ENCODE measurements around the gene CPED1.

The CPED1 gene

GRCh38 chr7:121041516-121042148 lies 53.1 kb downstream of the CPED1 start:
- no peak overlapping the region for H3K27ac ChIP-seq (ENCODE audit: low read depth, low read length, poor library complexity, severe bottlenecking)
- H3K79me2 ChIP-seq (ENCODE audit: insufficient read depth, low read length): no peaks in the 10 kb centered on the region
- no peak overlapping the region for H3K4me2 ChIP-seq (ENCODE audit: low read length)
- H3K9me2 ChIP-seq (ENCODE audit: low read depth, low read length): no peaks in the 10 kb centered on the region
- no peak overlapping the region for H2AFZ ChIP-seq (ENCODE audit: low read length)
- H3K27me3 ChIP-seq (ENCODE audit: insufficient read depth, low read length): no peaks in the 10 kb centered on the region
- H3K4me3 ChIP-seq (ENCODE audit: low read depth, low read length, poor library complexity, severe bottlenecking): no peak overlapping the region
- H3K36me3 ChIP-seq (ENCODE audit: insufficient read depth, low read length): no peaks in the 10 kb centered on the region
- no peaks in the 10 kb centered on the region for H4K20me1 ChIP-seq (ENCODE audit: insufficient read depth, low read length)
- TF ChIP-seq CTCF (IDR thresholded peaks at IDR 0.05; ENCODE audit: low read length) (no peak), EZH2 (IDR thresholded peaks at IDR 0.05; ENCODE audit: borderline replicate concordance, low read length) (no peak)
- no peak overlapping the region for H3K9ac ChIP-seq (ENCODE audit: low read length)
- H3K9me3 ChIP-seq (ENCODE audit: low read length): no peaks in the 10 kb centered on the region
- no peaks in the 10 kb centered on the region for H3K4me1 ChIP-seq (ENCODE audit: insufficient read depth, low read length, severe bottlenecking)
- no peaks in the 10 kb centered on the region for H3F3A ChIP-seq (ENCODE audit: insufficient read depth, low read length)

GRCh38 chr7:121042195-121042594 lies 53.7 kb downstream of the CPED1 start:
- no peaks in the 10 kb centered on the region for H3K79me2 ChIP-seq (ENCODE audit: insufficient read depth, low read length)
- H2AFZ ChIP-seq (ENCODE audit: low read length): no peak overlapping the region
- TF ChIP-seq CTCF (IDR thresholded peaks at IDR 0.05; ENCODE audit: low read length) (no peak), EZH2 (IDR thresholded peaks at IDR 0.05; ENCODE audit: borderline replicate concordance, low read length) (no peak)
- H3K36me3 ChIP-seq (ENCODE audit: insufficient read depth, low read length): no peaks in the 10 kb centered on the region
- H3K4me3 ChIP-seq (ENCODE audit: low read depth, low read length, poor library complexity, severe bottlenecking): no peak overlapping the region
- H3K9ac ChIP-seq (ENCODE audit: low read length): no peak overlapping the region
- no peak overlapping the region for H3K27ac ChIP-seq (ENCODE audit: low read depth, low read length, poor library complexity, severe bottlenecking)
- no peaks in the 10 kb centered on the region for H3K9me3 ChIP-seq (ENCODE audit: low read length)
- no peaks in the 10 kb centered on the region for H3K27me3 ChIP-seq (ENCODE audit: insufficient read depth, low read length)
- no peaks in the 10 kb centered on the region for H4K20me1 ChIP-seq (ENCODE audit: insufficient read depth, low read length)
- no peaks in the 10 kb centered on the region for H3F3A ChIP-seq (ENCODE audit: insufficient read depth, low read length)
- no peak overlapping the region for H3K4me2 ChIP-seq (ENCODE audit: low read length)
- no peaks in the 10 kb centered on the region for H3K9me2 ChIP-seq (ENCODE audit: low read depth, low read length)
- H3K4me1 ChIP-seq (ENCODE audit: insufficient read depth, low read length, severe bottlenecking): no peaks in the 10 kb centered on the region

DNA sequence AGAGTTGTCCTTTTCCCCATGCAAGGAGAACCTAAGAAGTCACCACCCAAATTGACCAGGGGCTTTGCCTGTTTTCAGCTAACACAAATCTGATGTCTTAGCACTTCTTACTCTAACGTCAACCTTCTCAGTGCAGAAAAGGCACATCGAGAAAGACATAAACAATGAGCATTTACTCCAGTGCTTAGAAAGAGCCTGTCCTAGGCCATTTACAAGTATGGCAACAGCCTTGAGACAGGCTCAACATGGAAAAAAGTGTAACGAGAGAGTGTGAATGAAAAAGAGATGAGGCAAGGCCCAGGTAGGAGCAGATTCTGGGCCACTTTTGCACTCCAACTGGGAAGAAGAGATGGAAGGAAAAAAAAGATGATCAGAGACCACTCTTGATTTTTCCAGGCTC lies 54.4 kb downstream of the CPED1 start:
- Histone ChIP-seq H3K9me2 (ENCODE audit: low read depth, low read length) (no peaks in the 10 kb centered on the region), H3K4me3 (ENCODE audit: low read depth, low read length, poor library complexity, severe bottlenecking) (no peak overlapping the region), H2AFZ (ENCODE audit: low read length) (no peak overlapping the region), H3F3A (ENCODE audit: insufficient read depth, low read length) (no peaks in the 10 kb centered on the region), H3K4me2 (ENCODE audit: low read length) (no peak overlapping the region), H3K9ac (ENCODE audit: low read length) (no peak overlapping the region), H3K36me3 (ENCODE audit: insufficient read depth, low read length) (no peaks in the 10 kb centered on the region), H3K4me1 (ENCODE audit: insufficient read depth, low read length, severe bottlenecking) (no peaks in the 10 kb centered on the region), H3K27me3 (ENCODE audit: insufficient read depth, low read length) (no peaks in the 10 kb centered on the region), H4K20me1 (ENCODE audit: insufficient read depth, low read length) (no peaks in the 10 kb centered on the region), H3K9me3 (ENCODE audit: low read length) (no peaks in the 10 kb centered on the region), H3K27ac (ENCODE audit: low read depth, low read length, poor library complexity, severe bottlenecking) (no peak overlapping the region), H3K79me2 (ENCODE audit: insufficient read depth, low read length) (no peaks in the 10 kb centered on the region)
- TF ChIP-seq EZH2 (IDR thresholded peaks at IDR 0.05; ENCODE audit: borderline replicate concordance, low read length) (no peak), CTCF (IDR thresholded peaks at IDR 0.05; ENCODE audit: low read length) (no peak)

Measured in OCI-LY1 (cell line).